Lung (tissue), 12 donors: ENCODE measurements around the gene HSPB3. TPM values are rescaled to one million over a fixed set of nuclear protein-coding genes. Genes with fewer than 3 reads are reported as not detected.

Experiments
- ATAC-seq: fragments of 200-7000 bp; cut with Tn5 transposase; one replicate; pipeline ENCODE4 v1.9.1; 2020; ENCODE audit warnings: moderate number of reproducible peaks; ENCODE audit not compliant: insufficient read depth, low FRiP score
- DNase-seq, 3 donors: peaks; one replicate each; pipeline ENCODE4 v3.0.0-alpha.2; 2013 to 2017
- H3K27ac ChIP-seq, 2 donors: one replicate each; pipeline ENCODE4 v1.5.1; 2013; ENCODE audit warnings: mild to moderate bottlenecking in 2 of 2, moderate library complexity in 2 of 2, control low read depth in 1 of 2, inconsistent platforms in 1 of 2, low read depth in 1 of 2, low read length in 1 of 2
- H3K27me3 ChIP-seq, 3 donors: one replicate each; pipeline ENCODE4 v1.5.1; 2013; ENCODE audit warnings: low read length in 2 of 3; ENCODE audit not compliant: control insufficient read depth in 3 of 3, insufficient read depth in 3 of 3
- H3K36me3 ChIP-seq, 4 donors: one replicate each; pipeline ENCODE4 v1.5.1; 2013; ENCODE audit warnings: low read length in 4 of 4, mild to moderate bottlenecking in 1 of 4, moderate library complexity in 1 of 4; ENCODE audit not compliant: control insufficient read depth in 4 of 4, insufficient read depth in 4 of 4
- H3K4me1 ChIP-seq, 5 donors: one replicate each; pipeline ENCODE4 v1.5.1; 2013; ENCODE audit warnings: low read length in 5 of 5, mild to moderate bottlenecking in 2 of 5, moderate library complexity in 1 of 5; ENCODE audit not compliant: control insufficient read depth in 5 of 5, insufficient read depth in 5 of 5
- H3K4me3 ChIP-seq: one replicate; pipeline ENCODE4 v1.5.1; 2013; ENCODE audit warnings: mild to moderate bottlenecking, control low read depth, moderate library complexity
- H3K9ac ChIP-seq, 2 donors: one replicate each; pipeline ENCODE4 v1.5.1; 2013; ENCODE audit warnings: low read length in 2 of 2, control low read depth in 1 of 2; ENCODE audit not compliant: insufficient read depth in 1 of 2
- H3K9me3 ChIP-seq, 4 donors: one replicate each; pipeline ENCODE4 v1.5.1; 2013; ENCODE audit warnings: low read length in 3 of 4, mild to moderate bottlenecking in 1 of 4, moderate library complexity in 1 of 4; ENCODE audit not compliant: control insufficient read depth in 4 of 4, insufficient read depth in 3 of 4
- WGBS, 2 donors: extraction: QIAGEN DNeasy Blood & Tissue Kit; methylation state at CpG; one replicate each; pipeline ENCODE4 v1.1.7; 2013; 5-methylcytosine and 5-hydroxymethylcytosine counted together
- polyA plus RNA-seq, 2 donors: library from polyadenylated mRNA; stranded (reverse); fragments of 200-250 nt; gene quantifications; one replicate each; pipeline ENCODE4 v1.2.1, GENCODE V29; 2013
- total RNA-seq, 2 donors: library from RNA; depleted of rRNA in 1 of 2; stranded (reverse); fragments of >200 nt in 1 of 2; gene quantifications; one replicate each; pipeline ENCODE4 v1.2.1, GENCODE V29; 2014 to 2021
- TF ChIP-seq, protein P1 (sequence below): IDR thresholded peaks from 2 replicates; pipeline ENCODE4 v1.5.1; 2012; ENCODE audit warnings: mild to moderate bottlenecking; ENCODE audit errors: control extremely low read depth, extremely low read depth
- donor health status: control.
- donor health status: control.
- donor health status: Bipolar disorder and iron deficiency.
- donor health status: healthy.
- donor health status: DM: yes; HTN: yes; CAD: no.

HSPB3 gene
- total and polyA plus RNA-seq, 4 donors: 0.47 to 1.7 (median 1.5) TPM; not detected in 1

DNA sequence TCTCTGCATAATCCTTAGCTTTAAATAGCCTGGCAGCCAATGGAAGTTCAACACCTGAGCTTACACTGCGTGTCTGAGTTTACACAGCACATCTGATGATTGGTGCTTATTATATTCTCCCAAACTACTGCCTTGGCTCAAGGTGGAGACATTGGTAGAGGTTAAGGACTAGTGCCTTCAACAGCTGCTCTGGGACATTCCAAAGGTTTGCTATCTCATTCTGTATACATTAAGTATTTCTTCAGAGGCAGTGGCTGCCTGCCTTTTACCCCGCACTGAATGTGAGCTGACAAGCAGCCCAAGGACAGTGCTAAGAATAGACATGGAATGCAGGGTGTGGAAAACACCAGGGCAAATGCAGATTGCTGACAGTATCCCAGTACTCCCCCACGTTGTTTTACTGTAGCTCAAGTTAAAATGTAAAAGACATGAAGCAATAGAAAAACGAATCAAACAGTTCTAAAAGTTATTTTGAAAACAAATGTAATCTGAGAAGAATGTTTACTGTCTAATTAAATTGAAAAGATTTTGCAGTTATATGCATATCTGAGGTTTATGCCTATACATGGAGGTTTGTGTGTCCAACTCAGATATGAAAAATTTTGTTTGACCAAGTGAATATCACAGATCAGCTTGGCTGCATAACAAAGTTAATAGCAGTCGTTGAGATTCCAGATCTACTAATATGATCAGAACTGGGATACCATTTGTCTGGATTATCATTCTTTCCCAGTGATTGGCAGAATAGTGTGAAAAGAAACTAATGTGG lies 1.8 kb downstream of the HSPB3 start:
- H3K4me3 ChIP-seq: no peak overlapping the region
- peak overlapping the region in 1 of 2 donors; percentile 94 for H3K27ac ChIP-seq
- TF ChIP-seq, protein P1, sequence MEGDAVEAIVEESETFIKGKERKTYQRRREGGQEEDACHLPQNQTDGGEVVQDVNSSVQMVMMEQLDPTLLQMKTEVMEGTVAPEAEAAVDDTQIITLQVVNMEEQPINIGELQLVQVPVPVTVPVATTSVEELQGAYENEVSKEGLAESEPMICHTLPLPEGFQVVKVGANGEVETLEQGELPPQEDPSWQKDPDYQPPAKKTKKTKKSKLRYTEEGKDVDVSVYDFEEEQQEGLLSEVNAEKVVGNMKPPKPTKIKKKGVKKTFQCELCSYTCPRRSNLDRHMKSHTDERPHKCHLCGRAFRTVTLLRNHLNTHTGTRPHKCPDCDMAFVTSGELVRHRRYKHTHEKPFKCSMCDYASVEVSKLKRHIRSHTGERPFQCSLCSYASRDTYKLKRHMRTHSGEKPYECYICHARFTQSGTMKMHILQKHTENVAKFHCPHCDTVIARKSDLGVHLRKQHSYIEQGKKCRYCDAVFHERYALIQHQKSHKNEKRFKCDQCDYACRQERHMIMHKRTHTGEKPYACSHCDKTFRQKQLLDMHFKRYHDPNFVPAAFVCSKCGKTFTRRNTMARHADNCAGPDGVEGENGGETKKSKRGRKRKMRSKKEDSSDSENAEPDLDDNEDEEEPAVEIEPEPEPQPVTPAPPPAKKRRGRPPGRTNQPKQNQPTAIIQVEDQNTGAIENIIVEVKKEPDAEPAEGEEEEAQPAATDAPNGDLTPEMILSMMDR: no peak
- peaks cover 0 to 3% (median 0%) of the 10 kb centered on the region in 4 donors for H3K9me3 ChIP-seq
- WGBS, 2 donors: 36 to 60% methylated on average over 5 of the region's 5 CpGs
- ATAC-seq (peak; percentile 73), DNase-seq (peak; percentile 62 to 72 (median 67))
- H3K27me3 ChIP-seq: no peaks in the 10 kb centered on the region
- no peaks in the 10 kb centered on the region for H3K36me3 ChIP-seq
- no peak overlapping the region for H3K9ac ChIP-seq
- peaks cover 3 to 24% (median 5%) of the 10 kb centered on the region in 5 donors for H3K4me1 ChIP-seq

DNA sequence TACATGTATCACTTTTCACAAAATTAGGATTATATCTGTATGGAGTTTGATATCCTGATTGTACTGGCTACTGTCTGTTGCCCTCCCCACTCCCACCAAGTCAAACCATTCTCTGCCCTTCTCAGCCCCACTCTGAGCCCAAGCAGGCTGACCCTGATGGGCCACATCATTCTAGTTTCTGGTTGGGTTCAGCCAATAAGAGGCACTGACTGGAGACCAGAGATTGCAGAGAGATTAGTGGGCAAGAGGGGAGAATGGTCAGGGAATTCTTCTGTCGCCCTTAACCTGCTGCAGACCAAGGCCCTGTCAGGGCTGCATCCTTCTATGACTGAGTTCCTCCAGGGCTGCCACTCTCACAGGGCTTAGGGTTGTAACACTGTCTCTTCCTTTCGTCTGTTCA lies 2.7 kb downstream of the HSPB3 start:
- H3K4me1 ChIP-seq: peaks cover 3 to 24% (median 5%) of the 10 kb centered on the region in 5 donors
- peaks cover 0 to 4% (median 0%) of the 10 kb centered on the region in 4 donors for H3K9me3 ChIP-seq
- no peak overlapping the region for H3K9ac ChIP-seq
- H3K4me3 ChIP-seq: no peak overlapping the region
- no peak for DNase-seq
- H3K27me3 ChIP-seq: no peaks in the 10 kb centered on the region
- TF ChIP-seq, protein P1: no peak
- H3K27ac ChIP-seq: peak overlapping the region in 1 of 2 donors; percentile 83
- no peak for ATAC-seq
- whole genome bisulfite sequencing, 2 donors: 99 to 100% methylated on average over 2 of the region's 2 CpGs
- H3K36me3 ChIP-seq: no peaks in the 10 kb centered on the region

DNA sequence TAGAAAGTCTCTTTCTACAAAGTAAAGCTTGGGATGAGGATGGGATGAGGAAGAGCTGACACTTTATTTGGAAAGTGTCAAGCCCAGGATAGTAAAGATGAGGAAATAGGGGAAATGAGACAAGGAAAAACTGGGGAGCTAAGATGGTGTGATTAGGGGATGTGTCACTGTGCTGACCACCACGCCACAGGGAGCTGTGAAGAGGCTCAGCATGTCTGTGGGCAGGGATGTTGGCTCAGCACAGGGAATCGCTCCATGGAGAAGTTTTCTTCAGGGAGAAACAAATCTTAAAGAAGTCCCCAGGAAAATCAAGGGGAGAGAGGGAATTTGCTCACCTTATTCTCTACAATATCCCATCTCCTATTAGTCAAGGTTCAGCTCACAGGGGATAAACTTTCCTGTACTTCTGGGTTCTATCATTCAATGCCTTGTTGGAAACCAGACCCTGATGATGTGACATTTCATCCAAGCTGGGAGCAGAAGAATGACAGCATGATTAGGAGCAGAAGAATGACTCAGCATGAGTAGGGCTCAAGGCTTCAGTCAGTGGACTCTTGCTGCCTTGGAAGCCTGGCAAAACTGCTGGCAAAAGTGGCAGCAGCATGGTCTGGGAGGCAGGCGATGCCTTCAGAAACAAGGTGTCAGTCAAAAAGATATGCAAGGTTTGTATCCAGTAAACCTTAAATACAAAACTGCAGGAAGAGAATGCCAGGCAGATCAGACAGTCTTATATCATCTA lies 4.9 kb downstream of the HSPB3 start:
- Histone ChIP-seq H3K9ac (no peak overlapping the region), H3K9me3 (peaks cover 0 to 4% (median 0%) of the 10 kb centered on the region in 4 donors), H3K4me3 (no peak overlapping the region), H3K27me3 (no peaks in the 10 kb centered on the region), H3K36me3 (no peaks in the 10 kb centered on the region), H3K4me1 (peaks cover 3 to 21% (median 5%) of the 10 kb centered on the region in 5 donors), H3K27ac (peak overlapping the region in 1 of 2 donors; percentile 82)
- ATAC-seq: no peak
- 93 to 97% methylated on average over 3 of the region's 3 CpGs for WGBS, 2 donors
- no peak for DNase-seq
- TF ChIP-seq, protein P1: no peak
